NCI-H2081 treated with DMSO at 0.1 percent for 48 hours (cell line): ENCODE data around the gene RTP1.
A peak's percentile ranks its signal among the peaks of the same experiment; 100 is the strongest.
"Not testable (repeated sequence)": the region's sequence is repeated elsewhere in the genome, so short reads cannot be mapped to it uniquely, and the experiment has no call there.

ENCODE experiments used
- DNase-seq: peaks from one replicate; lab custom pipeline; 2025; lab: John Stamatoyannopoulos, UW

Gene RTP1

GRCh38 chr3:187197335-187197649 is at the start of gene RTP1:
RTP1 (plus strand) TSS chr3:187197486; CDS start chr3:187197516, 30 bp downstream.
- no peak for DNase-seq

DNA sequence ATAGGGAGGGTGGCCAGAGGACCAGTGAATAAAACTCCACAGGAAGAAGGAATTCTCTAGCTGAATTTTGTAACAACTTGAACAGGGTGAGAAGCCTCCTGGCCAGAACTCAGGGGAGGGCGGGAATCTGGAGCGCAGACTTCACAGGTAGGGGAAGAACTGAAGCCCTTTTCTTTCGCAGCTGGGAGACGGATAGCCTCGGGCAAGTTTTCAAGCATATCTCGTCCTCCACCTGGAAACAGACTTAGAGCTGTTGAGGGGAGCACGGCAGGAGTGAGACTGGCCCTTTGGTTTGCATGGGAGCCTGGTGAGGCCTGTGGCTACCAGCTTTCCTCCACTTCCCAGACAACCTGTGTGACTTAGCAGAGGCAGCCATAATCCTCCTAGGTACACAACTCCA is 47.1 kb upstream of the RTP1 start:
- DNase-seq, result no peak

DNA sequence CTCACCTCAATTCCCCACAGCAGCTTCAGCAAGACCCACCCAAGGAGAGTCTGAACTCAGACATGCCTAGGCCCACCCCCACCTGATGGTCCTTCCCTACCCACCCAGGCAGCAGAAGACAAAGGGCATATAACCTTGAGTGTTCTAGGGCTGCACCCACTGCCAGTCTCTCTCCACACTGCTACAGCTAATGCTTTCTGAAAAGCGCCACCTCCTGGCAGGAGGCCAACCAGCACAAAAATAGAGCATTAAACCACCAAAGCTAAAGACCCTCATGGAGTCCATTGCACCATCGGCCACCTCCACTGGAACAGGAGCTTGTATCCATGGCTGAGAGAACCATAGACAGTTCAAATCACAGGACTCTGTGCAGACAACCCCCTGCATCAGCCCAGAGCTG is 46.7 kb upstream of the RTP1 start:
- no peak for DNase-seq

DNA sequence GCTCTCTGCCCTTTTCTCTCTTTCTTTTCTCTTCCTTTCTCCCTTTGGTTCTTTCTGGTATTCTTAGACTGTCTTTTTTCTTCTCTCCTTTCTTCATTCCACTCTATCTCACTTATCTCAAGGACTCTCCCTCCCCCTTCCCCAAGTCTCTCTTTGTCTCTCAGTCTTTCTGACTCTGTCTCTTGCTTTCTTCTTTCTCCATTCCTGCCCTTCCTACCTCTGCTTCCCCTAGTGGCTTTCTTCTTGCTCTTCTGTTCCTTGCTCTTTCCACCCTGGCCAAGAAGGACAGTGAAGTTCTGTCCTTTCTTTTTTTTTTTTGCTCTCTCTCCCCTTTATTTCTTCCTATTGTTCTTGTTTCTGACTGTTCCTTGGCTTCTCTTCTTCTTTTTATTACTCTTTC is 35.7 kb upstream of the RTP1 start:
- DNase-seq, result no peak

GRCh38 chr3:187162265-187162953 is 34.9 kb upstream of the RTP1 start:
- DNase-seq, result no peak

DNA sequence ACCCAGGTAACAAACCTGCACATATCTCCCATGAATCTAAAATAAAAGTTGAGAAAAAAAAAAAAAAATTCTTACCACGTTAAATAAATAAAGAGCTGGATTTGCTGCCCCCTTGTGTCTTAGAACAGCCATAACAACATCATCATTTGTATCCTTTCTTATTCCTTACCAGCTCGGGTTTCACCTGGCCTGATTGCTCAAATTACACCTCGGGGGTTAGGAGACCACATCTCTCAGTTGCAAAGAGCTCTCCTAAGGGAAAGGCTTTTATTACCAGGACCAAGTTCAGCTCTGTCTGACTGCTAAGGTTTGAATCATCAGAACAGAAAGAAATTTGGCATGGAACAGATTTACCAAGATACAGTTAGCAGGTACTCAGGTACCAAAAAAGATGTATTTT is 32.1 kb upstream of the RTP1 start:
- DNase-seq, result peak; percentile 48

DNA sequence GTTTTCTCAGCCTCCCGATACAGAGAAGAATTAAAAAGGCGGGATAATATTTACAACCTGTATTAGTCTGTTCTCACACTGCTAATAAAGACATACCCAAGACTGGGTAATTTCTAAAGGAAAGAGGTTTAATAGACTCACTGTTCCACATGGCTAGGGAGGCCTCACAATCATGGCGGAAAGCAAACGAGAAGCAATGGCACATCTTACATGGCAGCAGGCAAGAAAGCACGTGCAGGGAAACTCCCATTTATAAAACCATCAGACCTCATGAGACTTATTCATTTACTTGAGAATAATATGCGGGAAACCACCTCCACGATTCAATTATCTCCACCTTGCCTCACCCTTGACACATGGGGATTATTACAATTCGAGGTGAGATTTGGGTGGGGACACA is 30.5 kb upstream of the RTP1 start:
- no peak for DNase-seq

GRCh38 chr3:187167777-187168176 is 29.5 kb upstream of the RTP1 start:
- no peak for DNase-seq

- DNase-seq, result no peak
Observed at GRCh38 chr3:187169231-187169960, 27.9 kb upstream of the RTP1 start.

DNA sequence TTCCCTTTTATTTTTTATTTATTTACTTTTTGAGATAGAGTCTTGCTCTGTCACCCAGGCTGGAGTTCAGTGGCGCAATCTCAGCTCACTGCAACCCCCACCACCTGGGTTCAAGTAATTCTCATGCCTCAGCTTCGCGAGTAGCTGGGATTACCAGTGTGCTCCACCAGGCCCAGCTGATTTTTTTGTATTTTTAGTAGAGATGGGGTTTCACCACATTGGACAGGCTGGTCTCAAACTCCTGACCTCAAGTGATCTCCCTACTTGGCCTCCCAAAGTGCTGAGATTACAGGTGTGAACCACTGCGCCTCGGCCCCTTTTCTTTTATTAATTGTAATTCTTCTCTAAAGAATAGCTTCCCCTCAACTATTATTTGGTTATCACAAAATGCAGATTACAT is 26.4 kb upstream of the RTP1 start:
- not testable (repeated sequence) for DNase-seq

DNA sequence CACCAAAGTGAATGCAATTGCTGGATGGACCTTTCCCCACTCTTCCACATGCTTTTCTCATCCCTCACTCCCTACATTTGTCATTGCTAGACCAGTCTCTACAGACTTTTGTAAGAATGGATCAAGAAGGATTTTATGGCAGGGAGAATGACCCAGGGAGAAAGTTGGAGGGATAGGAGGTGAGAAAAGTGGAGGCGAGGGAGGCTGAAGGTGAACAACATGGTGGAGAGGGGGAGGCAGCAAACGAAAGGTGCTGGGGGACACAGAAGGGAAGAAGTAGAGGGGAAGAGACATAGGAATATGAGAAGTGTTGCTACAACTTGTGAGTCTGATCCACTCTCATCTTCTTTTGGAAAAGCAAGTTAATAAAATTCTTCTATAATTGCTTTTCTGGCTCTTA is 24.4 kb upstream of the RTP1 start:
- DNase-seq, result no peak

DNA sequence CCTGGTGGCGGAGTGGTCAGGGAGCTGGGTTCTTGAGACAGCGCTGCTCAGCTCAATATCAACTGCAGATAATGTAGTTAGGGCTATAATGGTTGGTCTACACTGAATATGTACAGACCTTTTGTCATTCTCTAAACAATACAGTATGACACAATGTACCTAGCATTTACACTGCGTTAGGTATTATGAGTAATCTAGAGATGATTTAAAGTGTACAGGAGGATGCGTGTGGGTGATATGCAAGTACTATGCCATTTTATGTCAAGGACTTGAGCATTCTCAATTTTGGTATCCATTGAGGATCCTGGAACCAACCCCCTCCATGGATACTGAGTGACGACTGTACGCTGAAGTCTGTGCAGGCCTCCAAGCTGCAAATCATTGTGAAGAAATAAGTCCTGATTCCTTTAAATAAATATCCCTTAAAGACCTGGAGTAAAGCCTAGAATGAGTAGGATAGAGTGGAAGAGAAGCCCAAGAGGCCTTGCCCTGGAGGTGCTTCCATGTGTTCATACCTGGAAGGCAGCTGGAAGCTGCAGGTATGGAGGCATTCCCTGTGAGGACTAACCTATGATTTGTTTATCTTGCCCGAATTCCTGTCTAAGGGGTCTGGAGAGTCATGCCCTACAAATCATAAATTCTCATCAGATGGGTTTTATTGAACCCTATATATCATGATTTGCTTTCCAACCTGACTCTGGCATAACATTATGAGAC is 15.7 kb upstream of the RTP1 start:
- DNase-seq, result no peak

GRCh38 chr3:187183210-187183862 is 13.9 kb upstream of the RTP1 start:
- no peak for DNase-seq

GRCh38 chr3:187183903-187184302 is 13.4 kb upstream of the RTP1 start:
- no peak for DNase-seq

GRCh38 chr3:187185759-187186158 is 11.5 kb upstream of the RTP1 start:
- no peak for DNase-seq

DNA sequence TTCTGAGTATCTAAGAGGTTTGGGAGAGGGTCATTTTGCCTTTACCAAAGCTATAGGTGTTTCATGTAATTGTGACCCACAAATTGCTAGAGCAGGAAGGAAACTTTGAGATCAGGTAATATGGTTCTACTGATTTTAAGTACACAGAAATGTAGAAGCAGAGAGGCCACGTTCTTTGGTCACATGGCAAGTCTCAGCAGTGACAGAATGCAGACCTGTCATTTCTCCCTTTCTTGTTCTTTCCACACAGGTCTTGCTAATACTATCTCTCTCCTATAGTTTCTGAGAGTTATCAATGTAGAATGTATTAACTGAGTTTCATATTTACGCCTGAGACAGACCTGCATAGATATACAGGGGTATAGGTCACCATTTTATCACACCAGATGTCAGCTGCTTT is 10.9 kb upstream of the RTP1 start:
- DNase-seq, result no peak

DNA sequence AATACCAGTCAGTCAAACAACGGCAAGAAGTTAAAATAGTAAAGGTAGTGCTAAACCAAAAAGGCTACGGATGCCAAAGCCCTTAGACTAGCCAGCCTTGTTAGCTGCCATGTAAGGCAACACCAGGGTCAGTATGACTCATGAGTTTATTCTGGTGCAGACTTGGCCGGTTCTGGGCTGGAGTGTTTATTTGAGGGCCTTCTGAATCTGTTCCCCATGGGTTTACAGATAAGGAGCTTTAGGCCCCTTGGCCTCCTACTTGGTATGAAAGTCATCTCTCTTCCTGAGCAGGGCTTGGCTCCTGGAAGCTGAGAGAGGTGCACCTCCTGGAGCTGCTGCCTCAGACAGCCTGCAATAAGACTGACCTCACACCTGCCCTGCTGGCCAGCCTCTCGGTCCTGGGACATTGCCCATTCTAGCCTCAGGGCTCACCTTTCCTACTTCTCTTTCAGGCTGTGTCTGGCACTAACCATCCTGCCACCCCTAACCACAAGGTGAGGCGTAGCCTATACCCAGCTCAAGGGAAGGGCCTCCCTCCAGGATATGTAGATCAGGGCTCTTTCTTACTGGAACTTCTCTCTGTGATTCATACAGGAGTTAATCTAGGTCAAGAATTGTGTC is 10.4 kb upstream of the RTP1 start:
- DNase-seq, result no peak

- DNase-seq, result no peak
Observed at GRCh38 chr3:187188931-187189330, 8.4 kb upstream of the RTP1 start.

DNA sequence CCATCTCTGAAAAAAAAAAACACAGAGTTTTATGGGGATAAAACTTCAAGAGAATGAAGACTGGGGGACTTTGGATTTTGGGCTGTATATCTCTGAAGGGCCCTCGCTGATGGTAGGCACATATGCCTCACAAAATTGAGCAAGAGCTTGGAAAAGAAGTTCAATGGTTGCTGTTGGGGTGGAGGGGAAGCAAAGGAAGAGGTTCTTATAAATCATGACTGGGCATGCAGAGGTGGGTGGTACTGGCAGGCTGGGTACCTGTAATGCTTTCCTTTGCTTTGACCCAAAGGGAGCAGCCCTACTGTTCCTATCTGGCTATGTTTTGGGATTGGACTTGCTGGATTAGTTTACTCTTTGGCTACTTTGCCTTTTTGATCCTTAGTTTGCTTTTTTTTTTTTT is 6.0 kb upstream of the RTP1 start:
- no peak for DNase-seq

DNA sequence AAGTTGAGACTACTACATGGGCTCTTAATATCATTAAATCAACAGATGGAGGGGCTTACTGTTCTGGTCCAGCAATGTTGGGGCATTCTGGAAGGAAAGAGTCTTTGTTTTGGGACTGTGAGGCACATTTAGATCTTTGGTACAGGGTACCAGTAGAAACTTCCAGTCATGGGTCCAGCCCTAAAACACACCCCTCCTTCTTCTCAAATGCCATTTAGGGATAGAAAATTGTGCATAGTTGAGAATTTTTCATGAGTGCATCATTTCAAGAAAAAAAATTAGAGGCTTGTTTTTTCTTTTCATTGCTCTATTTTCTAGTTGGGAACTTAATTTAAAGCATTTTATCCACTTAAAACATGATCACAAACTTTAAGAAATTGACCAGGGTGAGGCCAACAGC is 4.1 kb upstream of the RTP1 start:
- no peak for DNase-seq

- no peak for DNase-seq
Observed at GRCh38 chr3:187196573-187197334, 532 bp upstream of the RTP1 start.

GRCh38 chr3:187198490-187198889 is 1.2 kb downstream of the RTP1 start:
- DNase-seq, result no peak
